Measurements from ENCODE around the gene WDR93.

Gene WDR93

GRCh38 chr15:89642106-89642505 is 48.5 kb upstream of the WDR93 start:
- CTCF ChIA-PET: interaction anchor here (0.6 to 0.7 kb wide), 4 partner anchors 11 to 357 kb away, joined by 3 to 8 read pairs (median 3); no protein-coding TSS in a partner anchor
- POLR2A ChIA-PET: no interaction called here
- Histone ChIP-seq H3K4me1 (ENCODE audit: control insufficient read depth, insufficient read depth, low read length) (no peaks in the 10 kb centered on the region), H3K9me3 (ENCODE audit: control insufficient read depth, insufficient read depth, low read depth, low read length) (peaks cover 2% of the 10 kb centered on the region; the same call in 1 of the 2 replicates), H3K36me3 (ENCODE audit: control insufficient read depth in 2 of 2, insufficient read depth in 1 of 2, low read length in 2 of 2) (peaks cover 41 to 65% of the 10 kb centered on the region in 2 experiments), H3K27ac (ENCODE audit: extremely low read depth, low read depth, low read length) (no peak overlapping the region), H3K4me3 (ENCODE audit: low read depth, low read length) (no peak overlapping the region)
- TF ChIP-seq ZNF132 (tag by site-specific recombination; IDR thresholded peaks at IDR 0.05; ENCODE audit: borderline replicate concordance) (no peak), ZNF600 (tag by site-specific recombination; IDR thresholded peaks at IDR 0.05) (peak; percentile 21; the same call in 1 of the 2 replicates)

- H3K27ac ChIP-seq (ENCODE audit: extremely low read depth, low read depth, low read length): no peak overlapping the region
- no peaks in the 10 kb centered on the region for H3K4me1 ChIP-seq (ENCODE audit: control insufficient read depth, insufficient read depth, low read length)
- TF ChIP-seq ZNF701 (tag by site-specific recombination; IDR thresholded peaks at IDR 0.05): no peak
- no peak for TF ChIP-seq ZNF501 (tag by site-specific recombination; IDR thresholded peaks at IDR 0.05)
- TF ChIP-seq ZNF837 (tag by site-specific recombination; IDR thresholded peaks at IDR 0.05): no peak
- H3K36me3 ChIP-seq (ENCODE audit: control insufficient read depth in 2 of 2, insufficient read depth in 1 of 2, low read length in 2 of 2): peaks cover 41 to 87% of the 10 kb centered on the region in 2 experiments
- H3K4me3 ChIP-seq (ENCODE audit: low read depth, low read length): no peak overlapping the region
- no peaks in the 10 kb centered on the region for H3K9me3 ChIP-seq (ENCODE audit: control insufficient read depth, insufficient read depth, low read depth, low read length)
- ChIA-PET POLR2A (interaction anchor here (0.9 to 1.1 kb wide), 2 partner anchors 13 to 71 kb away, joined by 3 read pairs; partner anchors contain the start of gene TICRR), CTCF (interaction anchor here (0.9 to 3.3 kb wide), 4 partner anchors 12 to 287 kb away, joined by 3 to 36 read pairs (median 4); no protein-coding TSS in a partner anchor)
Observed at GRCh38 chr15:89645680-89646079, 44.9 kb upstream of the WDR93 start.

- H3K27ac ChIP-seq (ENCODE audit: extremely low read depth, low read depth, low read length): no peak overlapping the region
- TF ChIP-seq ZNF2 (tag by site-specific recombination; IDR thresholded peaks at IDR 0.05) (no peak), HIC1 (tag by site-specific recombination; IDR thresholded peaks at IDR 0.05) (peak; percentile 44; the same call in 1 of the 2 replicates), ZNF560 (tag by site-specific recombination; IDR thresholded peaks at IDR 0.05; ENCODE audit: borderline replicate concordance) (no peak), ZNF266 (tag by site-specific recombination; IDR thresholded peaks at IDR 0.05; ENCODE audit: low read depth) (no peak)
- H3K9me3 ChIP-seq (ENCODE audit: control insufficient read depth, insufficient read depth, low read depth, low read length): no peaks in the 10 kb centered on the region
- CTCF ChIA-PET: interaction anchor here (0.6 to 3.3 kb wide), 22 partner anchors 11 to 860 kb away, joined by 3 to 36 read pairs (median 4); no protein-coding TSS in a partner anchor
- peaks cover 34 to 81% of the 10 kb centered on the region in 2 experiments for H3K36me3 ChIP-seq (ENCODE audit: control insufficient read depth in 2 of 2, insufficient read depth in 1 of 2, low read length in 2 of 2)
- H3K4me1 ChIP-seq (ENCODE audit: control insufficient read depth, insufficient read depth, low read length): no peaks in the 10 kb centered on the region
- POLR2A ChIA-PET: interaction anchor here (0.9 to 1.1 kb wide), 2 partner anchors 14 to 72 kb away, joined by 3 read pairs; partner anchors contain the start of gene TICRR
- H3K4me3 ChIP-seq (ENCODE audit: low read depth, low read length): no peak overlapping the region
Observed at GRCh38 chr15:89646416-89647141, 44.0 kb upstream of the WDR93 start.

- POLR2A ChIA-PET: interaction anchor here (0.9 kb wide), 1 partner anchor 103 kb away, joined by 3 read pairs; no protein-coding TSS in a partner anchor
- no peaks in the 10 kb centered on the region for H3K9me3 ChIP-seq (ENCODE audit: control insufficient read depth, insufficient read depth, low read depth, low read length)
- H3K4me1 ChIP-seq (ENCODE audit: control insufficient read depth, insufficient read depth, low read length): no peaks in the 10 kb centered on the region
- CTCF ChIA-PET: interaction anchor here (0.5 to 3.3 kb wide), 32 partner anchors 9 to 861 kb away, joined by 3 to 36 read pairs (median 4); partner anchors contain the start of gene MESP1
- H3K4me3 ChIP-seq (ENCODE audit: low read depth, low read length): no peak overlapping the region
- peaks cover 32 to 81% of the 10 kb centered on the region in 2 experiments for H3K36me3 ChIP-seq (ENCODE audit: control insufficient read depth in 2 of 2, insufficient read depth in 1 of 2, low read length in 2 of 2)
- no peak overlapping the region for H3K27ac ChIP-seq (ENCODE audit: extremely low read depth, low read depth, low read length)
- TF ChIP-seq CTCF (tag by site-specific recombination; IDR thresholded peaks at IDR 0.05) (peak; percentile 95), ZNF600 (tag by site-specific recombination; IDR thresholded peaks at IDR 0.05) (peak; percentile 89), ZNF501 (tag by site-specific recombination; IDR thresholded peaks at IDR 0.05) (0 out of 2 replicates have a peak, but pooled peaks have one; percentile 43), ZXDB (tag by site-specific recombination; IDR thresholded peaks at IDR 0.05) (0 out of 2 replicates have a peak, but pooled peaks have one; percentile 20), ZBTB11 (tag by site-specific recombination; conservative IDR thresholded peaks at IDR 0.05; ENCODE audit: low read depth) (no peak), ZNF2 (tag by site-specific recombination; IDR thresholded peaks at IDR 0.05) (peak; percentile 77; the same call in 1 of the 2 replicates), ZBTB7A (tag by site-specific recombination; IDR thresholded peaks at IDR 0.05; ENCODE audit: low read depth) (peak; percentile 79; the same call in 1 of the 2 replicates), GLIS1 (tag by site-specific recombination; IDR thresholded peaks at IDR 0.05) (peak; percentile 55; the same call in 1 of the 2 replicates), ZNF214 (tag by site-specific recombination; IDR thresholded peaks at IDR 0.05; ENCODE audit: borderline replicate concordance) (no peak), PRDM1 (tag by site-specific recombination; IDR thresholded peaks at IDR 0.05) (no peak)
Observed at GRCh38 chr15:89647191-89647851, 43.3 kb upstream of the WDR93 start.
